HepG2 (cell line): ENCODE measurements around the gene SPG7. TPM values are rescaled to one million over a fixed set of nuclear protein-coding genes. Genes with fewer than 3 reads are reported as not detected.

Experiments used
- CCAR2 ChIP-seq: fragments of 200-400 bp; formaldehyde crosslinking; optimal IDR thresholded peaks from 2 replicates; pipeline ENCODE3; 2018; ENCODE audit warnings: low read depth, mild to moderate bottlenecking, low read length, moderate library complexity
- DBP ChIP-seq: sonication (generic); formaldehyde crosslinking; IDR thresholded peaks from 2 replicates; pipeline ENCODE4 v1.4.0; 2020; ENCODE audit warnings: missing genetic modification reagents; ENCODE audit errors: not compliant biosample characterization
- FOXK2 ChIP-seq: fragments of 450-650 bp; IDR thresholded peaks from 2 replicates; pipeline ENCODE4 v1.6.1; 2016
- FOXO4 ChIP-seq: sonication (generic); formaldehyde crosslinking; conservative IDR thresholded peaks from 2 replicates; pipeline ENCODE4 v1.8.1; 2023; ENCODE audit warnings: missing genetic modification reagents
- KLF12 ChIP-seq: sonication (generic); formaldehyde crosslinking; IDR thresholded peaks from 2 replicates; pipeline ENCODE4 v1.4.0; 2020; ENCODE audit warnings: missing genetic modification reagents, borderline replicate concordance
- MTF2 ChIP-seq: sonication (generic); formaldehyde crosslinking; IDR thresholded peaks from 2 replicates; pipeline ENCODE4 v1.5.0; 2020; ENCODE audit warnings: missing genetic modification reagents, borderline replicate concordance
- MXI1 ChIP-seq: IDR thresholded peaks from 3 replicates; pipeline ENCODE4 v1.6.1; 2012; ENCODE audit warnings: low read depth, low read length, inconsistent platforms, borderline replicate concordance
- MZF1 ChIP-seq: sonication (generic); formaldehyde crosslinking; IDR thresholded peaks from 2 replicates; pipeline ENCODE4 v1.8.1; 2023; ENCODE audit warnings: mild to moderate bottlenecking, missing genetic modification reagents, borderline replicate concordance
- NR1H2 ChIP-seq: sonication (generic); formaldehyde crosslinking; IDR thresholded peaks from 2 replicates; pipeline ENCODE4 v1.8.1; 2022; ENCODE audit warnings: low read depth, missing genetic modification reagents, borderline replicate concordance
- PRDM4 ChIP-seq: sonication (generic); formaldehyde crosslinking; IDR thresholded peaks from 2 replicates; pipeline ENCODE4 v1.9.0; 2021; ENCODE audit warnings: missing genetic modification reagents, borderline replicate concordance
- RAD51 ChIP-seq: fragments of 450-650 bp; IDR thresholded peaks from 2 replicates; pipeline ENCODE4 v1.6.1; 2016; ENCODE audit warnings: borderline replicate concordance
- SALL2 ChIP-seq: sonication (generic); formaldehyde crosslinking; IDR thresholded peaks from 2 replicates; pipeline ENCODE4 v1.8.1; 2023; ENCODE audit warnings: mild to moderate bottlenecking, missing genetic modification reagents, inconsistent platforms
- SATB2 ChIP-seq: sonication (generic); formaldehyde crosslinking; IDR thresholded peaks from 2 replicates; pipeline ENCODE4 v1.5.0; 2020; ENCODE audit warnings: missing genetic modification reagents
- SKI ChIP-seq: fragments of 450-650 bp; IDR thresholded peaks from one replicate; pipeline ENCODE4 v1.6.1; 2018; ENCODE audit warnings: mild to moderate bottlenecking; ENCODE audit not compliant: partially characterized antibody
- TCF12 ChIP-seq, 2 experiments: fragments of 450-650 bp in 1 of 2; sonication (generic) in 1 of 2; formaldehyde crosslinking in 1 of 2; IDR thresholded peaks; 2 replicates each; pipeline versions ENCODE4 v1.6.1 to v1.8.0; 2017 to 2022; ENCODE audit warnings: antibody characterized with exemption in 1 of 2, mild to moderate bottlenecking in 1 of 2, missing genetic modification reagents in 1 of 2, moderate library complexity in 1 of 2
- TOE1 ChIP-seq: sonication (generic); formaldehyde crosslinking; IDR thresholded peaks from 2 replicates; pipeline ENCODE4 v1.4.0; 2020; ENCODE audit warnings: mild to moderate bottlenecking, missing genetic modification reagents
- ZNF382 ChIP-seq: sonication (generic); formaldehyde crosslinking; IDR thresholded peaks from 2 replicates; pipeline ENCODE4 v1.5.0; 2020; ENCODE audit warnings: missing genetic modification reagents, mild to moderate bottlenecking, borderline replicate concordance
- ZNF609 ChIP-seq: sonication (generic); formaldehyde crosslinking; IDR thresholded peaks from 2 replicates; pipeline ENCODE4 v1.4.0; 2020; ENCODE audit warnings: mild to moderate bottlenecking, missing genetic modification reagents, borderline replicate concordance
- ZNF772 ChIP-seq: sonication (generic); formaldehyde crosslinking; IDR thresholded peaks from 2 replicates; pipeline ENCODE4 v1.5.0; 2020; ENCODE audit warnings: mild to moderate bottlenecking, missing genetic modification reagents
- polyA plus RNA-seq, 8 experiments: library from polyadenylated mRNA; depleted of rRNA in 3 of 8; stranded (reverse) in 7 of 8; unstranded in 1 of 8; fragments of >200 nt; fragmentation: Illumina TruSeq in 4 of 8; extraction: Trizol in 4 of 8; gene quantifications; 2 replicates each; pipeline versions ENCODE4 v1.2.1 to v1.2.3, GENCODE V29; 2011 to 2016; ENCODE audit warnings: low read depth in 4 of 8, missing spikeins in 1 of 8, mixed read lengths in 1 of 8; ENCODE audit not compliant: insufficient read depth in 1 of 8
- total RNA-seq, 5 experiments: library from RNA; depleted of rRNA; stranded (reverse); fragments of >200 nt; fragmentation: Illumina TruSeq; extraction: Trizol; gene quantifications; 2 replicates each; pipeline ENCODE4 v1.2.3, GENCODE V29; 2016; ENCODE audit warnings: low read depth in 1 of 5

The SPG7 gene
- total and polyA plus RNA-seq, 2 of the 13 experiments (the other 11 are each of a cell fraction or from before 2014, with no cell fraction given): 66.0 to 136 TPM

GRCh38 chr16:89565506-89566372, 57.5 kb downstream of the SPG7 start (continued):
- TF ChIP-seq RAD51 (no peak), NR1H2 (no peak; the same call in 1 of the 2 replicates), TCF12 (IDR thresholded peaks at IDR 0.05) (no peak), TCF12 (CRISPR knock-in tag; IDR thresholded peaks at IDR 0.05) (no peak), ZNF609 (CRISPR knock-in tag) (0 out of 2 replicates have a peak, but pooled peaks have one; percentile 36), FOXK2 (no peak), MTF2 (CRISPR knock-in tag) (no peak), MZF1 (CRISPR knock-in tag) (no peak), KLF12 (0 out of 2 replicates have a peak, but pooled peaks have one; percentile 43), SKI (peak; percentile 20), PRDM4 (CRISPR knock-in tag) (no peak), TOE1 (CRISPR knock-in tag) (0 out of 2 replicates have a peak, but pooled peaks have one; percentile 52), FOXO4 (0 out of 2 replicates have a peak, but pooled peaks have one; percentile 33), ZNF382 (CRISPR knock-in tag) (no peak), SATB2 (no peak), DBP (CRISPR knock-in tag) (peak; percentile 65), ZNF772 (CRISPR knock-in tag) (no peak), MXI1 (peak; percentile 20; the same call in 1 of the 3 replicates), SALL2 (CRISPR knock-in tag) (0 out of 2 replicates have a peak, but pooled peaks have one; percentile 62), CCAR2 (no peak)
